ENCODE results near the gene CHCHD2.

- TF ChIP-seq POLR2AphosphoS5 (IDR thresholded peaks at IDR 0.05; ENCODE audit: low read depth) (no peak), REST (IDR thresholded peaks at IDR 0.05; ENCODE audit: insufficient replicate concordance, low read depth) (no peak), CTCF (IDR thresholded peaks at IDR 0.05; ENCODE audit: insufficient read depth, low read length) (no peak), SPI1 (IDR thresholded peaks at IDR 0.05; ENCODE audit: borderline replicate concordance, low read depth) (no peak; the same call in 1 of the 2 replicates)
Measured at GRCh38 chr7:56097700-56098099, 8.6 kb downstream of the CHCHD2 start.
